Astrocyte (in vitro differentiated cells and primary cell): ENCODE data around the gene FTO. TPM values are rescaled to one million over a fixed set of nuclear protein-coding genes. Genes with fewer than 3 reads are reported as not detected.

ENCODE experiments used
- DNase-seq: peaks from one replicate; pipeline ENCODE4 v3.0.0-alpha.2; 2010; ENCODE audit warnings: low read depth
- FAIRE-seq: peaks from 2 replicates; lab custom pipeline; 2011; peaks lifted over from hg19 to GRCh38; lab: Jason Lieb, UNC
- H2AFZ ChIP-seq: 2 replicates; pipeline ENCODE4 v1.6.0; 2012; ENCODE audit warnings: low read depth, low read length, inconsistent platforms
- H3K27ac ChIP-seq: 2 replicates; pipeline ENCODE4 v1.5.1; 2011; ENCODE audit warnings: low read depth, low read length, inconsistent platforms
- H3K27me3 ChIP-seq: 2 replicates; pipeline ENCODE4 v1.6.0; 2011; ENCODE audit warnings: low read length, inconsistent platforms; ENCODE audit not compliant: insufficient read depth
- H3K36me3 ChIP-seq: 2 replicates; pipeline ENCODE4 v1.5.1; 2011; ENCODE audit warnings: low read length, inconsistent platforms; ENCODE audit not compliant: insufficient read depth
- H3K4me1 ChIP-seq: 2 replicates; pipeline ENCODE4 v1.5.1; 2011; ENCODE audit warnings: low read length, inconsistent platforms; ENCODE audit not compliant: insufficient read depth
- H3K4me2 ChIP-seq: 2 replicates; pipeline ENCODE4 v1.6.0; 2012; ENCODE audit warnings: low read length, inconsistent platforms
- H3K4me3 ChIP-seq: 2 replicates; pipeline ENCODE4 v1.5.1; 2011; ENCODE audit warnings: low read depth, mild to moderate bottlenecking, low read length, inconsistent platforms; ENCODE audit not compliant: insufficient read depth
- H3K79me2 ChIP-seq: 2 replicates; pipeline ENCODE4 v1.6.0; 2012; ENCODE audit warnings: mild to moderate bottlenecking, low read length, inconsistent platforms; ENCODE audit not compliant: insufficient read depth
- H3K9ac ChIP-seq: 2 replicates; pipeline ENCODE4 v1.6.0; 2012; ENCODE audit warnings: mild to moderate bottlenecking, low read length, inconsistent platforms
- H3K9me3 ChIP-seq: 2 replicates; pipeline ENCODE4 v1.5.1; 2012; ENCODE audit warnings: low read depth, mild to moderate bottlenecking, low read length, inconsistent platforms; ENCODE audit not compliant: insufficient read depth
- H4K20me1 ChIP-seq: 2 replicates; pipeline ENCODE4 v1.6.0; 2012; ENCODE audit warnings: low read length, inconsistent platforms; ENCODE audit not compliant: insufficient read depth
- H3K27ac Mint-ChIP-seq: one replicate; pipeline ENCODE4 v1.8.0; 2021; ENCODE audit warnings: mild to moderate bottlenecking, mixed read lengths; ENCODE audit not compliant: unreplicated experiment
- H3K27me3 Mint-ChIP-seq: one replicate; pipeline ENCODE4 v1.8.0; 2021; ENCODE audit warnings: low read depth, mixed read lengths; ENCODE audit not compliant: unreplicated experiment
- H3K36me3 Mint-ChIP-seq: one replicate; pipeline ENCODE4 v1.8.0; 2021; ENCODE audit warnings: low read depth, mixed read lengths; ENCODE audit not compliant: unreplicated experiment
- H3K4me1 Mint-ChIP-seq: one replicate; pipeline ENCODE4 v1.8.0; 2021; ENCODE audit warnings: low read depth, mixed read lengths; ENCODE audit not compliant: unreplicated experiment
- H3K4me3 Mint-ChIP-seq: one replicate; pipeline ENCODE4 v1.8.0; 2021; ENCODE audit warnings: mild to moderate bottlenecking, moderate library complexity, mixed read lengths; ENCODE audit not compliant: unreplicated experiment
- H3K9me3 Mint-ChIP-seq: one replicate; pipeline ENCODE4 v1.8.0; 2021; ENCODE audit warnings: mild to moderate bottlenecking, mixed read lengths; ENCODE audit not compliant: unreplicated experiment
- EZH2 ChIP-seq: IDR thresholded peaks from 2 replicates; pipeline ENCODE4 v1.6.1; 2012; ENCODE audit warnings: mild to moderate bottlenecking, low read length, inconsistent platforms; ENCODE audit not compliant: insufficient read depth
- total RNA-seq: library from RNA; stranded (reverse); gene quantifications from 2 replicates; pipeline ENCODE4 v1.2.1, GENCODE V29; 2021
- TF ChIP-seq, protein P1 (sequence below): IDR thresholded peaks from 2 replicates; pipeline ENCODE4 v1.5.1; 2011; ENCODE audit warnings: low read depth, mild to moderate bottlenecking, inconsistent platforms, low read length, moderate library complexity; ENCODE audit not compliant: insufficient read depth

FTO gene
- total RNA-seq, 1 donor from 2014 or later, result 73.1 TPM

DNA sequence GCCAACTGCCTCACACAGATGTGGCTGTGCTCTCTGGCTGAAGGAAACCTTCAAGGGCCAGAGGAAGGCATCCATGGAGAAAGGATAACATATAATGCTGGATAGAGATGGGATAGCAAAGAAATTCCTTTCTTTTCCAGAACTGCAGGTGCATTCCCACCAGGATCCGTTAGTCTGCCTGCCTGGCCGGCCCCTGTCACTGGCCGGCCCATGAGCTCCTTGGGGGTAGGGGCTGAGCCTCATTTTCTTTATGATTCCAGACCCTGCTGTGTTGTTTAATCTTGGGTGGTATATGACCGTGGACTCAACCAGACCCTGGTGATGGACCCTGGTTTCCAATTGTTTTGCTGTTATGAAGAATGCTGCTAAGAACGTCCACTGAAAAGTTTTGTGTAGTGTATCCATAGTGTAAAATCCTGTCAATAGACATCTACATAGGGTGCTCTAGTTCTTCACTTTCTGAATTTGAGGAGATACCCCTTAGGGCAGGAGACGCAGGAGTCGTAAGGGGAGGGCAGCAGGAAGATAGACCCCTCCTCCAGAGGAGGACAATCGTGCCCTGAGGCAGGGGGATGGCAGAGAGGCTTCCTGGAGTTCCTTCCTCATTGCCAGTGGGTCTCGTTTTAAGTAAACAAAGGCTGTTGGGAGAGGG lies 489.2 kb downstream of the FTO start:
- FAIRE-seq, result no peak
- no peaks in the 10 kb centered on the region for H3K36me3 ChIP-seq
- no peak overlapping the region for H3K4me3 ChIP-seq
- peaks cover 6% of the 10 kb centered on the region for H3K27me3 Mint-ChIP-seq
- peaks cover 9% of the 10 kb centered on the region for H3K4me1 ChIP-seq
- peaks cover 15% of the 10 kb centered on the region for H3K27me3 ChIP-seq
- no peaks in the 10 kb centered on the region for H3K79me2 ChIP-seq
- H3K9me3 Mint-ChIP-seq, result peaks cover 11% of the 10 kb centered on the region
- TF ChIP-seq, protein P1, sequence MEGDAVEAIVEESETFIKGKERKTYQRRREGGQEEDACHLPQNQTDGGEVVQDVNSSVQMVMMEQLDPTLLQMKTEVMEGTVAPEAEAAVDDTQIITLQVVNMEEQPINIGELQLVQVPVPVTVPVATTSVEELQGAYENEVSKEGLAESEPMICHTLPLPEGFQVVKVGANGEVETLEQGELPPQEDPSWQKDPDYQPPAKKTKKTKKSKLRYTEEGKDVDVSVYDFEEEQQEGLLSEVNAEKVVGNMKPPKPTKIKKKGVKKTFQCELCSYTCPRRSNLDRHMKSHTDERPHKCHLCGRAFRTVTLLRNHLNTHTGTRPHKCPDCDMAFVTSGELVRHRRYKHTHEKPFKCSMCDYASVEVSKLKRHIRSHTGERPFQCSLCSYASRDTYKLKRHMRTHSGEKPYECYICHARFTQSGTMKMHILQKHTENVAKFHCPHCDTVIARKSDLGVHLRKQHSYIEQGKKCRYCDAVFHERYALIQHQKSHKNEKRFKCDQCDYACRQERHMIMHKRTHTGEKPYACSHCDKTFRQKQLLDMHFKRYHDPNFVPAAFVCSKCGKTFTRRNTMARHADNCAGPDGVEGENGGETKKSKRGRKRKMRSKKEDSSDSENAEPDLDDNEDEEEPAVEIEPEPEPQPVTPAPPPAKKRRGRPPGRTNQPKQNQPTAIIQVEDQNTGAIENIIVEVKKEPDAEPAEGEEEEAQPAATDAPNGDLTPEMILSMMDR, result no peak
- no peak for TF ChIP-seq EZH2
- H4K20me1 ChIP-seq, result no peaks in the 10 kb centered on the region
- DNase-seq, result no peak
- no peaks in the 10 kb centered on the region for H3K36me3 Mint-ChIP-seq
- H3K4me2 ChIP-seq, result peak overlapping the region; percentile 80
- peak overlapping the region; percentile 94 for H2AFZ ChIP-seq
- H3K4me3 Mint-ChIP-seq, result no peak overlapping the region
- no peak overlapping the region for H3K27ac ChIP-seq
- no peaks in the 10 kb centered on the region for H3K9me3 ChIP-seq
- no peaks in the 10 kb centered on the region for H3K4me1 Mint-ChIP-seq
- no peak overlapping the region for H3K9ac ChIP-seq
- no peak overlapping the region for H3K27ac Mint-ChIP-seq

DNA sequence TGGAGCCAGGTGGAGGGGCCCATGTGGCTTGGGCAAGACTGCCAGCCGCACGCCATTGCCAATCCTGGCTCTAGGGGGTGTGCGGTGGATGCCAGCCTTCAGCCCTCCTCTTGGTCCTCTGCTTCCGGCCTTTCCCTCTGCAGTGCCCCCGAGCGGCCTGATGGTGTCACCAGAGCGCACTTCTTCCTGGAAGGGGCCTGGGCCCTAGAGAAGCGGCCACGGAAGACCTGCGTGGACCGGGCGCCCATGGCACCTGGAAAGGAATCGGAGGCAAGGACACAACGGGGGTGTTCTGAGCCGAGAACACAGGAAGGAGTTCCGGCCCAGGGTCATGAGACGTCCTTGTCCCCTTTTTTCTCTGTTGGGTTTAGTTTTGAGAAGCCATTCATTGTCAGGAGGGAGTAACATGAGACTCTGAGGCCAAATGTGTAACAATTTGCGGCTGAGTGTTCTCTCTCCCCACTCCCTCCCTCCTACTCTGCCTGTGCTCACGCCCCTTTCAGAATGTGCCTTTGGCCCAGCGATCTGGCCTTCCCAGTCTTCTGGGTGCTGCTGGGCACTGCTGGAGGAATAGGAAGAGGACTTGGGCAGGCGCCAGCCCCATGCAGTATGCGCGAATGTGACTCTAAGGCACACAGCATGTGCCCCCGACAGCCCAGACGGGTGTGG lies 489.8 kb downstream of the FTO start:
- H3K4me3 Mint-ChIP-seq, result no peak overlapping the region
- FAIRE-seq, result no peak
- H3K4me3 ChIP-seq, result peak overlapping the region; percentile 25

More for the DNA sequence above, 489.8 kb downstream of the FTO start:
- peak; percentile 36 for DNase-seq
- peak overlapping the region; percentile 94 for H2AFZ ChIP-seq
- no peak overlapping the region for H3K27ac ChIP-seq
- Mint-ChIP-seq H3K4me1 (no peaks in the 10 kb centered on the region), H3K36me3 (no peaks in the 10 kb centered on the region), H3K9me3 (peaks cover 11% of the 10 kb centered on the region), H3K27ac (no peak overlapping the region), H3K27me3 (peaks cover 6% of the 10 kb centered on the region)
- peak overlapping the region; percentile 24 for H3K9ac ChIP-seq
- H3K79me2 ChIP-seq, result no peaks in the 10 kb centered on the region
- H3K27me3 ChIP-seq, result peaks cover 15% of the 10 kb centered on the region
- no peaks in the 10 kb centered on the region for H3K9me3 ChIP-seq
- no peak for TF ChIP-seq EZH2
- TF ChIP-seq, protein P1, result peak; percentile 57
- peaks cover 9% of the 10 kb centered on the region for H3K4me1 ChIP-seq
- no peaks in the 10 kb centered on the region for H3K36me3 ChIP-seq
- H4K20me1 ChIP-seq, result no peaks in the 10 kb centered on the region
- peak overlapping the region; percentile 80 for H3K4me2 ChIP-seq
